Neural progenitor cell (in vitro differentiated cells): ENCODE measurements around the gene KY.

Source experiments
- CTCF ChIP-seq: fragments of 200-600 bp; sonication (generic); IDR thresholded peaks from 2 replicates; pipeline ENCODE4 v1.5.1; 2017; ENCODE audit warnings: antibody characterized with exemption, mild to moderate bottlenecking
- EZH2 ChIP-seq: fragments of 200-600 bp; sonication (generic); IDR thresholded peaks from 2 replicates; pipeline ENCODE4 v1.6.1; 2017; ENCODE audit warnings: antibody characterized with exemption, mild to moderate bottlenecking, moderate library complexity
- EZH2phosphoT487 ChIP-seq: fragments of 200-600 bp; sonication (generic); IDR thresholded peaks from 2 replicates; pipeline ENCODE4 v1.6.1; 2017; ENCODE audit warnings: antibody characterized with exemption

GRCh38 chr3:134655706-134656105 is 4.9 kb upstream of the KY start:
- TF ChIP-seq CTCF, result no peak
- no peak for TF ChIP-seq EZH2phosphoT487
- no peak for TF ChIP-seq EZH2
